ENCODE measurements around the gene DOCK7. TPM values are rescaled to one million over a fixed set of nuclear protein-coding genes. Genes with fewer than 3 reads are reported as not detected.

Gene DOCK7
- total and polyA plus RNA-seq, 2 of the 13 experiments (the other 11 are each of a cell fraction or from before 2014, with no cell fraction given): 45.7 to 67.2 TPM

DNA sequence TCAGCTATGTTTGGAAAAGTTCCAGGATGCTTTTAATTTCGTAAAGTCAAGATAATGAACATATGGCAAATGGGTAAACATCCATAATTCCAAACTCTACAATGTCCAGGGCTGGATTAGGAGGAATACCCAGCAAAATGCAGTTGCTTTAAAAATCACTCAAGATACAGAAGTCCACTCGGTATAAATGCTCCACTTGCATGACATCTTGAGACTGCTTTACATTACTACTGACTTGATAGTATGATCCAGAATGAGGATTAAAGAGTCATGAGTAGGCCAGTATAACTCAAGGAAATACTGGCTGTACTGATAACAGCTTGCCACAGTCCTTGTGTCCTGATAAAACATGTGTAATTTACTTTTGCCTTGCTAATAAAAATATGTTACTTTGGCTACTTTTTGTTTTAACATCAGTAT is 149.1 kb downstream of the DOCK7 start:
- ChIA-PET POLR2A (no interaction called here), CTCF (ENCODE audit: low intra/inter-chr PET ratio, low total read pairs) (no interaction called here)
- no peak for DNase-seq (ENCODE audit: low spot score)
- Histone ChIP-seq H3K4me1 (ENCODE audit: insufficient read depth, low read length) (no peaks in the 10 kb centered on the region), H4K20me1 (ENCODE audit: insufficient read depth, low read length) (no peaks in the 10 kb centered on the region), H3K27ac (ENCODE audit: extremely low read length, insufficient read depth, low read length) (no peak overlapping the region), H3K36me3 (replicated peaks in 1 of 2; ENCODE audit: control insufficient read depth in 1 of 2, insufficient read depth in 2 of 2, low read length in 2 of 2) (peaks cover 2 to 55% of the 10 kb centered on the region in 2 experiments), H3K9me3 (ENCODE audit: low read length) (no peaks in the 10 kb centered on the region), H3K9ac (ENCODE audit: insufficient read depth, low read depth, low read length) (no peak overlapping the region), H2AFZ (ENCODE audit: low read length) (no peak overlapping the region), H3K4me3 (replicated peaks in 1 of 3; ENCODE audit: insufficient read depth in 1 of 3, low read depth in 2 of 3, low read length in 3 of 3) (no peak overlapping the region), H3K4me2 (ENCODE audit: low read depth, low read length) (no peak overlapping the region), H3K27me3 (ENCODE audit: control insufficient read depth in 1 of 2, insufficient read depth in 2 of 2, low read length in 2 of 2) (no peaks in the 10 kb centered on the region), H3K79me2 (ENCODE audit: insufficient read depth, low read length) (no peaks in the 10 kb centered on the region)
- 94% methylated on average over 2 of the region's 2 CpGs for WGBS (ENCODE audit: low lambda C conversion rate)
- in situ Hi-C loops (cut with HindIII; ENCODE audit: extremely low pct_ligation_motif_present, low pct_unique_long_range_greater_than_20kb): loop anchor here (10.0 kb wide), 1 partner anchor 206 kb away; no protein-coding TSS in a partner anchor
- no peak for FAIRE-seq
- intact Hi-C loops (cut with micrococcal nuclease; ENCODE audit: unreplicated experiment): loop anchor here (10.0 kb wide), 1 partner anchor 86 kb away; no protein-coding TSS in a partner anchor
- BruUV-seq (replicated peaks): no TSS peak
- TF ChIP-seq MAFK (conservative IDR thresholded peaks at IDR 0.05 in 1 of 2, IDR thresholded peaks at IDR 0.05 in 1 of 2; ENCODE audit: low read length in 2 of 2) (no peak), YY1 (IDR thresholded peaks at IDR 0.05; ENCODE audit: insufficient read depth, insufficient replicate concordance, low read depth, low read length) (no peak), ZNF883 (CRISPR knock-in tag; IDR thresholded peaks at IDR 0.05; ENCODE audit: not compliant biosample characterization) (no peak), AFF4 (CRISPR knock-in tag; IDR thresholded peaks at IDR 0.05) (no peak), FOSL2 (CRISPR knock-in tag; IDR thresholded peaks at IDR 0.05) (no peak), PHF8 (CRISPR knock-in tag; IDR thresholded peaks at IDR 0.05) (no peak), ZNF543 (CRISPR knock-in tag; IDR thresholded peaks at IDR 0.05) (no peak), ZFP90 (CRISPR knock-in tag; IDR thresholded peaks at IDR 0.05; ENCODE audit: borderline replicate concordance) (no peak)
- TF ChIP-seq, protein P1, sequence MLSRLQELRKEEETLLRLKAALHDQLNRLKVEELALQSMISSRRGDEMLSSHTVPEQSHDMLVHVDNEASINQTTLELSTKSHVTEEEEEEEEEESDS (CRISPR knock-in tag; IDR thresholded peaks at IDR 0.05; ENCODE audit: borderline replicate concordance): no peak
- TF ChIP-seq, protein P2, sequence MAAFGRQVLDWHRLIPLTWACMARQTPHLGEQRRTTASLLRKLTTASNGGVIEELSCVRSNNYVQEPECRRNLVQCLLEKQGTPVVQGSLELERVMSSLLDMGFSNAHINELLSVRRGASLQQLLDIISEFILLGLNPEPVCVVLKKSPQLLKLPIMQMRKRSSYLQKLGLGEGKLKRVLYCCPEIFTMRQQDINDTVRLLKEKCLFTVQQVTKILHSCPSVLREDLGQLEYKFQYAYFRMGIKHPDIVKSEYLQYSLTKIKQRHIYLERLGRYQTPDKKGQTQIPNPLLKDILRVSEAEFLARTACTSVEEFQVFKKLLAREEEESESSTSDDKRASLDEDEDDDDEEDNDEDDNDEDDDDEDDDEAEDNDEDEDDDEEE (CRISPR knock-in tag; IDR thresholded peaks at IDR 0.05): no peak
- TF ChIP-seq, protein P3, sequence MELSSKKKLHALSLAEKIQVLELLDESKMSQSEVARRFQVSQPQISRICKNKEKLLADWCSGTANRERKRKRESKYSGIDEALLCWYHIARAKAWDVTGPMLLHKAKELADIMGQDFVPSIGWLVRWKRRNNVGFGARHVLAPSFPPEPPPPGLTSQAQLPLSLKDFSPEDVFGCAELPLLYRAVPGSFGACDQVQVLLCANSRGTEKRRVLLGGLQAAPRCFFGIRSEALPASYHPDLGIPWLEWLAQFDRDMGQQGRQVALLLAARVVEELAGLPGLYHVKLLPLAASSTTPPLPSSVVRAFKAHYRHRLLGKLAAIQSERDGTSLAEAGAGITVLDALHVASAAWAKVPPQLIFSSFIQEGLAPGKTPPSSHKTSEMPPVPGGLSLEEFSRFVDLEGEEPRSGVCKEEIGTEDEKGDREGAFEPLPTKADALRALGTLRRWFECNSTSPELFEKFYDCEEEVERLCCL (CRISPR knock-in tag; IDR thresholded peaks at IDR 0.05; ENCODE audit: borderline replicate concordance): no peak
- no peak for ATAC-seq

All from HepG2 (cell line).